Prostate gland (tissue), 2 donors: Measurements from ENCODE around the gene RPP14. TPM values are rescaled to one million over a fixed set of nuclear protein-coding genes. Genes with fewer than 3 reads are reported as not detected.

Source experiments
- DNase-seq: peaks from one replicate; pipeline ENCODE4 v3.0.0-alpha.2; 2019; ENCODE audit warnings: low spot score
- H3K27ac ChIP-seq, 2 donors: fragments of 200-600 bp; sonication (generic); 2 replicates each; pipeline ENCODE4 v1.5.1; 2017 to 2019
- H3K27me3 ChIP-seq: fragments of 200-600 bp; sonication (generic); replicated peaks from 2 replicates; pipeline ENCODE4 v1.5.1; 2019; ENCODE audit not compliant: insufficient read depth
- H3K36me3 ChIP-seq, 2 donors: fragments of 200-600 bp; sonication (generic); 1 replicate in 1 of 2; 2 replicates in 1 of 2; pipeline versions ENCODE4 v1.5.1 to v1.8.1; 2017 to 2019
- H3K4me1 ChIP-seq: fragments of 200-600 bp; sonication (generic); replicated peaks from 2 replicates; pipeline ENCODE4 v1.5.1; 2019
- H3K4me3 ChIP-seq, 2 donors: fragments of 200-600 bp; sonication (generic); 2 replicates each; pipeline ENCODE4 v1.5.1; 2017 to 2019
- H3K9me3 ChIP-seq: fragments of 200-600 bp; sonication (generic); 2 replicates; pipeline ENCODE4 v1.5.1; 2017
- CTCF ChIP-seq, 4 experiments: fragments of 200-600 bp in 2 of 4; fragments of 450-650 bp in 2 of 4; sonication (generic) in 2 of 4; IDR thresholded peaks; 1 replicate in 3 of 4; 2 replicates in 1 of 4; pipeline ENCODE4 v1.5.1; 2016 to 2019; ENCODE audit warnings: antibody characterized with exemption in 4 of 4, mild to moderate bottlenecking in 2 of 4, moderate library complexity in 2 of 4
- POLR2A ChIP-seq: fragments of 450-650 bp; IDR thresholded peaks from one replicate; pipeline ENCODE4 v1.6.1; 2016; ENCODE audit warnings: antibody characterized with exemption, mild to moderate bottlenecking
- POLR2AphosphoS5 ChIP-seq: sonication (generic); formaldehyde crosslinking; IDR thresholded peaks from one replicate; pipeline ENCODE4 v1.6.1; 2017; ENCODE audit warnings: antibody characterized with exemption
- WGBS: methylation state at CpG from one replicate; pipeline ENCODE4 v1.1.5; 2018; 5-methylcytosine and 5-hydroxymethylcytosine counted together
- intact Hi-C: fragments of 100-400 bp; cut with DNase I; formaldehyde crosslinking; loops from one replicate; pipeline ENCODE4 v1.14.2; 2022
- total RNA-seq, 2 donors: library from RNA; depleted of rRNA; stranded (reverse); fragments of >200 nt; gene quantifications; one replicate each; pipeline ENCODE4 v1.1.0, GENCODE V29; 2016

Gene RPP14
- total RNA-seq: 10 to 100 TPM in 1 of 2 donors, 1 to 10 TPM in 1; 7.1 to 12.5 TPM

- peaks cover 0 to 2% of the 10 kb centered on the region in 2 donors for H3K36me3 ChIP-seq
- peak within 1 kb of the TSS; percentile 75 to 88 for H3K4me3 ChIP-seq
- H3K27ac ChIP-seq: peak within 1 kb of the TSS; percentile 95 to 98
- peaks cover 17% of the 10 kb centered on the region for H3K4me1 ChIP-seq
- no peaks in the 10 kb centered on the region for H3K27me3 ChIP-seq
- DNase-seq: peak; percentile 95
- peak; percentile 96 for TF ChIP-seq POLR2AphosphoS5
- peak; percentile 98 to 99 (median 98) for TF ChIP-seq CTCF (IDR thresholded peaks at IDR 0.05)
- TF ChIP-seq POLR2A: peak; percentile 57
- 4% methylated on average over 70 of the region's 71 CpGs for WGBS
- intact Hi-C loops: loop anchor here (2.0 kb wide), 1 partner anchor 69 kb away; the partner anchor contains the start of gene ABHD6
- H3K9me3 ChIP-seq: no peaks in the 10 kb centered on the region
Observed at GRCh38 chr3:58305882-58306711, at the start of gene RPP14, which contains the start of gene HTD2. Gene RPP14 (plus strand): TSS chr3:58306245. CDS start chr3:58310330, 4,085 bp downstream. Gene HTD2 (plus strand): TSS chr3:58306520. CDS start chr3:58317614, 11,094 bp downstream.

DNA sequence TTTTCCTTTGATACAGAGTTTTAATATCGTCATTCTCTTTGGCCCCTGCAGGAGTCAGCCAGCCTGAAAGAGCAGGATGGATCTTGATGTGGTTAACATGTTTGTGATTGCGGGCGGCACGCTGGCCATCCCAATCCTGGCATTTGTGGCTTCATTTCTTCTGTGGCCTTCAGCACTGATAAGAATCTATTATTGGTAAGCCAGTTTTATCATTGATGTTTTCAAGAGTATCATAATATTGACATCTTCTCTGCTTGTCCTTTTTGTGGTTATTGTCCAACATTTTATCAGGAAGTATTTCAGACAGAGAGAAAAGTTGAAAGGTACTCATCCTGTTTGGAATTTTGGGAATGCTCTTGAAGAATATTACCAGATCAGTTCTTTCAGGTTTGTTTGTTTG, 49.5 kb upstream of the RPP14 start:
- Histone ChIP-seq H3K4me3 (no peak overlapping the region), H3K36me3 (no peaks in the 10 kb centered on the region), H3K4me1 (peaks cover 2% of the 10 kb centered on the region), H3K27me3 (no peaks in the 10 kb centered on the region), H3K27ac (no peak overlapping the region), H3K9me3 (no peaks in the 10 kb centered on the region)
- TF ChIP-seq POLR2AphosphoS5 (no peak), POLR2A (no peak), CTCF (IDR thresholded peaks at IDR 0.05) (no peak)
- intact Hi-C loops: no loop called here
- WGBS: 91% methylated on average over 4 of the region's 4 CpGs
- DNase-seq: no peak

DNA sequence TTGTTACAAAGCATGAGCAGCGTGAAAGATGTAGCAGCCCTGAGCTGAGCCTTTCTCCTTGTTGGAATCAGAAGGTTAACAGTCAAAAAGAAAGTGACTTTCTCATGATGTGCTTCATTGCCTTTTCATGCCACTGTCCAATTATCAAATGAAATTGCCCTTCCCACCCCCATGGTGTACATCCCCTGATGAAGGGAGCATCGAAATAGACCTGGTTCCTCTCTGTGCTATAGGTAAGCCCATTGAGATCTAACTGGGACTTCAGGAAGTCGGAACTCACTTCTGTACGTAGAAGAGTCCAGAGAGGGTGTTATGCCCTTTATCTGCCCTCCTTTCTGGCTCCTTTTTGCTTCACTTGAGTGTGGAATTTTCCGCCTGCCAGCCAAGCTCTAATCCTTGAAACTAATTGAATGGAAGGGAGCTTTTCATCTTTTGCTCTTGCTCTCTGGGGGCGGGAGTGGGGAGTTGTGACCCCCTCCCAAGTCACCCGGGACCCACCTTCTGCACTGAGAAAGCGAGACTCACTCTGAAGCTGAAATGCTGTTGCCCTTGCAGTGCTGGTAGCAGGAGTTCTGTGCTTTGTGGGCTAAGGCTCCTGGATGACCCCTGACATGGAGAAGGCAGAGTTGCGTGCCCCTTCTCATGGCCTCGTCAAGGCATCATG, 47.5 kb upstream of the RPP14 start:
- WGBS: 90% methylated on average over 10 of the region's 10 CpGs
- Histone ChIP-seq H3K4me3 (no peak overlapping the region), H3K9me3 (no peaks in the 10 kb centered on the region), H3K4me1 (peaks cover 2% of the 10 kb centered on the region), H3K36me3 (no peaks in the 10 kb centered on the region), H3K27ac (no peak overlapping the region), H3K27me3 (no peaks in the 10 kb centered on the region)
- no peak for TF ChIP-seq CTCF (IDR thresholded peaks at IDR 0.05)
- TF ChIP-seq POLR2AphosphoS5: no peak
- TF ChIP-seq POLR2A: no peak
- no peak for DNase-seq
- intact Hi-C loops: no loop called here

DNA sequence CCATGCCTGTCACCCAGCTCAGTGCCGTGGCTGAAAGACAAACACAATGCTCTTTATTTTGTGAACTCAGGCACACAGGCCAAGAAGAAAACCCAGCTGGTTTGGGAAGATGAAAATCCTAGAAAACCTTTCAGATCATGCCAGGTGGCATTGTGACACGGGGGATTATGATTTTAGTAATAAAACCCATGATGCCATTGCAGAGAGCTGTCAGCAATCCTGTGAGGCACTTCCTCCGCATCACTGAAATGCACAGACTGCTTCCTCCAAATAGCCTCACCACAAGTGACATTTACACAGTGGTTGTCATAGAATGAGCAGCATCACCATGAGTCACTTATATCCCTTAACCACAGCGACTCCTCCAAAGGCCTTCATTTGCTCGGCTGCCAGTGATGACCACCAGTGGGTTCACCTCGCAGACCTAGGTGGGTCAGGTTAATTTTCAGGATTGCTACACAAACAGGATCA, 45.7 kb upstream of the RPP14 start:
- H3K9me3 ChIP-seq: no peaks in the 10 kb centered on the region
- TF ChIP-seq CTCF (IDR thresholded peaks at IDR 0.05) (no peak), POLR2AphosphoS5 (no peak), POLR2A (no peak)
- no peak for DNase-seq
- no peaks in the 10 kb centered on the region for H3K27me3 ChIP-seq
- no peak overlapping the region for H3K27ac ChIP-seq
- H3K4me3 ChIP-seq: no peak overlapping the region
- H3K36me3 ChIP-seq: no peaks in the 10 kb centered on the region
- intact Hi-C loops: no loop called here
- H3K4me1 ChIP-seq: no peaks in the 10 kb centered on the region
- 46% methylated on average over 6 of the region's 6 CpGs for WGBS
